Peyer's patch (tissue), 4 donors: ENCODE measurements around the gene NCK2.

Experiments
- CTCF ChIP-seq, 6 experiments: fragments of 450-650 bp in 4 of 6; fragments of 200-600 bp in 2 of 6; sonication (generic) in 1 of 6; IDR thresholded peaks; one replicate each; pipeline ENCODE4 v1.5.1; 2017 to 2019; ENCODE audit warnings: antibody characterized with exemption in 6 of 6, mild to moderate bottlenecking in 3 of 6, moderate library complexity in 1 of 6
- POLR2A ChIP-seq, 2 donors: fragments of 450-650 bp; IDR thresholded peaks; one replicate each; pipeline ENCODE4 v1.5.1; 2017; ENCODE audit warnings: antibody characterized with exemption in 2 of 2, mild to moderate bottlenecking in 2 of 2, moderate library complexity in 2 of 2

GRCh38 chr2:105852066-105852465 is 107.4 kb downstream of the NCK2 start:
- no peak for TF ChIP-seq CTCF (IDR thresholded peaks at IDR 0.05)
- no peak for TF ChIP-seq POLR2A (IDR thresholded peaks at IDR 0.05)
